ENCODE data around the gene PGGHG. TPM values are rescaled to one million over a fixed set of nuclear protein-coding genes. Genes with fewer than 3 reads are reported as not detected.

Gene PGGHG
- total and polyA plus RNA-seq, 2 of the 13 experiments (the other 11 are each of a cell fraction or from before 2014, with no cell fraction given): 5.9 to 14.8 TPM

DNA sequence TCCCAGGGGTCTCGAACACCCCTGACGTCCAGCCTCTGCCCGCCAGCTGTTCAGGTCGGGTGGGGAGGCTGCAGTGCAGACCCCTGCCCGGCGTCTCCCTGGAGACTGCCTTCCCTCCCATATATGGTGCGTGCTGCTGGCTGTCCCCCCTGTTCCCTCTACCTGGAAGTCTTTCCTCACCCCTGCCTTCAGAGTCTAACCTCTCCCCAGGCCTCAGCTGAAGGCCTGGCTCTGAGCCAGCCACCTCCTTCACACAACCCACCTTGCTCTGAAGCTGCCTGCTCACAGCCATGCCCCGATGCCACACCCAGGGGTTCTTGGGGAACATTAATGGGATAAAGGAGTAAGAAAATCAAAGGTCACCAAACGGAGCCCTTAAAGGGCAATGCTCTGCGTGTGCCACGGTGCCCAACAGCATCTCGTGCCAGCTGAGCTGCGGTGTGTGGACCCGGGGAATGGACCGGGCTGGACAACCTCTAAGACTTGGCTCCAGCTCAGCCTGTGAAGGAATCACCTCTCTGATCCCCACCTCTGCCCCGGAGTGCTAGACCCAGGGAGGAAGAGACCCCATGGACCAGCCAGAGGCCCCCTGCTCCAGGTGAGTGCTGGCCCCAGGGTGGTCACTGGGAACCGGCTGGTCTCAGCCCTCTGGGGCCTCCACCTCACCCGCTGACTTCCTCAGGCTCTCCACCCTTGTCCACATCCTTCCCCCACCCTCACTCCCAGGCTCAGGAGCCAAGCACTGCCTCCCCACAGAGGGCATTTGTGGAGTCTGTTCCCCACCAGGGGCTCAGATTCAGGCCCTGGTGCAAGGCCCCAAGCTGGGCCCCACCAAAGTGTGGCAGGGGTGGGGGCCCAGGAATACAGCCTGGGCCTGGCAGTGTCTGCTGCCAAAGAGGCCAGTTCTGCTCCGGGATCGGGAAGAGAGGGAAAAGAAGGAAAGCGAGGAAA is 10.7 kb upstream of the PGGHG start, which contains the start of gene NLRP6 (continued):
- no peak for TF ChIP-seq ZNF781 (CRISPR knock-in tag; IDR thresholded peaks at IDR 0.05; ENCODE audit: borderline replicate concordance, not compliant biosample characterization)
- no peak for TF ChIP-seq ARNT2 (CRISPR knock-in tag; IDR thresholded peaks at IDR 0.05; ENCODE audit: low read depth)
- TF ChIP-seq CCAR2 (optimal IDR thresholded peaks at IDR 0.05; ENCODE audit: low read depth, low read length): no peak
- TF ChIP-seq, protein P1, sequence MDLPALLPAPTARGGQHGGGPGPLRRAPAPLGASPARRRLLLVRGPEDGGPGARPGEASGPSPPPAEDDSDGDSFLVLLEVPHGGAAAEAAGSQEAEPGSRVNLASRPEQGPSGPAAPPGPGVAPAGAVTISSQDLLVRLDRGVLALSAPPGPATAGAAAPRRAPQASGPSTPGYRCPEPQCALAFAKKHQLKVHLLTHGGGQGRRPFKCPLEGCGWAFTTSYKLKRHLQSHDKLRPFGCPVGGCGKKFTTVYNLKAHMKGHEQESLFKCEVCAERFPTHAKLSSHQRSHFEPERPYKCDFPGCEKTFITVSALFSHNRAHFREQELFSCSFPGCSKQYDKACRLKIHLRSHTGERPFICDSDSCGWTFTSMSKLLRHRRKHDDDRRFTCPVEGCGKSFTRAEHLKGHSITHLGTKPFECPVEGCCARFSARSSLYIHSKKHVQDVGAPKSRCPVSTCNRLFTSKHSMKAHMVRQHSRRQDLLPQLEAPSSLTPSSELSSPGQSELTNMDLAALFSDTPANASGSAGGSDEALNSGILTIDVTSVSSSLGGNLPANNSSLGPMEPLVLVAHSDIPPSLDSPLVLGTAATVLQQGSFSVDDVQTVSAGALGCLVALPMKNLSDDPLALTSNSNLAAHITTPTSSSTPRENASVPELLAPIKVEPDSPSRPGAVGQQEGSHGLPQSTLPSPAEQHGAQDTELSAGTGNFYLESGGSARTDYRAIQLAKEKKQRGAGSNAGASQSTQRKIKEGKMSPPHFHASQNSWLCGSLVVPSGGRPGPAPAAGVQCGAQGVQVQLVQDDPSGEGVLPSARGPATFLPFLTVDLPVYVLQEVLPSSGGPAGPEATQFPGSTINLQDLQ (CRISPR knock-in tag; IDR thresholded peaks at IDR 0.05): no peak
- TF ChIP-seq, protein P2, sequence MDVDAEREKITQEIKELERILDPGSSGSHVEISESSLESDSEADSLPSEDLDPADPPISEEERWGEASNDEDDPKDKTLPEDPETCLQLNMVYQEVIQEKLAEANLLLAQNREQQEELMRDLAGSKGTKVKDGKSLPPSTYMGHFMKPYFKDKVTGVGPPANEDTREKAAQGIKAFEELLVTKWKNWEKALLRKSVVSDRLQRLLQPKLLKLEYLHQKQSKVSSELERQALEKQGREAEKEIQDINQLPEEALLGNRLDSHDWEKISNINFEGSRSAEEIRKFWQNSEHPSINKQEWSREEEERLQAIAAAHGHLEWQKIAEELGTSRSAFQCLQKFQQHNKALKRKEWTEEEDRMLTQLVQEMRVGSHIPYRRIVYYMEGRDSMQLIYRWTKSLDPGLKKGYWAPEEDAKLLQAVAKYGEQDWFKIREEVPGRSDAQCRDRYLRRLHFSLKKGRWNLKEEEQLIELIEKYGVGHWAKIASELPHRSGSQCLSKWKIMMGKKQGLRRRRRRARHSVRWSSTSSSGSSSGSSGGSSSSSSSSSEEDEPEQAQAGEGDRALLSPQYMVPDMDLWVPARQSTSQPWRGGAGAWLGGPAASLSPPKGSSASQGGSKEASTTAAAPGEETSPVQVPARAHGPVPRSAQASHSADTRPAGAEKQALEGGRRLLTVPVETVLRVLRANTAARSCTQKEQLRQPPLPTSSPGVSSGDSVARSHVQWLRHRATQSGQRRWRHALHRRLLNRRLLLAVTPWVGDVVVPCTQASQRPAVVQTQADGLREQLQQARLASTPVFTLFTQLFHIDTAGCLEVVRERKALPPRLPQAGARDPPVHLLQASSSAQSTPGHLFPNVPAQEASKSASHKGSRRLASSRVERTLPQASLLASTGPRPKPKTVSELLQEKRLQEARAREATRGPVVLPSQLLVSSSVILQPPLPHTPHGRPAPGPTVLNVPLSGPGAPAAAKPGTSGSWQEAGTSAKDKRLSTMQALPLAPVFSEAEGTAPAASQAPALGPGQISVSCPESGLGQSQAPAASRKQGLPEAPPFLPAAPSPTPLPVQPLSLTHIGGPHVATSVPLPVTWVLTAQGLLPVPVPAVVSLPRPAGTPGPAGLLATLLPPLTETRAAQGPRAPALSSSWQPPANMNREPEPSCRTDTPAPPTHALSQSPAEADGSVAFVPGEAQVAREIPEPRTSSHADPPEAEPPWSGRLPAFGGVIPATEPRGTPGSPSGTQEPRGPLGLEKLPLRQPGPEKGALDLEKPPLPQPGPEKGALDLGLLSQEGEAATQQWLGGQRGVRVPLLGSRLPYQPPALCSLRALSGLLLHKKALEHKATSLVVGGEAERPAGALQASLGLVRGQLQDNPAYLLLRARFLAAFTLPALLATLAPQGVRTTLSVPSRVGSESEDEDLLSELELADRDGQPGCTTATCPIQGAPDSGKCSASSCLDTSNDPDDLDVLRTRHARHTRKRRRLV (CRISPR knock-in tag; IDR thresholded peaks at IDR 0.05): no peak
- no peak for TF ChIP-seq SP4 (CRISPR knock-in tag; IDR thresholded peaks at IDR 0.05)
- TF ChIP-seq PPARG (CRISPR knock-in tag; conservative IDR thresholded peaks at IDR 0.05): no peak
- TF ChIP-seq ZNF589 (CRISPR knock-in tag; conservative IDR thresholded peaks at IDR 0.05): no peak
- TF ChIP-seq SUZ12 (IDR thresholded peaks at IDR 0.05; ENCODE audit: low read depth, low read length): no peak
